GM12874 (cell line): Measurements from ENCODE around the gene LINC00305.
A peak's percentile ranks its signal among the peaks of the same experiment; 100 is the strongest.

ENCODE experiments used
- CTCF ChIP-seq: IDR thresholded peaks from 2 replicates; pipeline ENCODE4 v1.5.1; 2011; ENCODE audit warnings: low read depth, mild to moderate bottlenecking, control low read depth, low read length, moderate library complexity; ENCODE audit not compliant: insufficient read depth

Gene LINC00305

GRCh38 chr18:64037812-64038414, 111.0 kb downstream of the LINC00305 start:
- TF ChIP-seq CTCF, result peak; percentile 26; the same call in 1 of the 2 replicates

GRCh38 chr18:64032312-64032711, 116.6 kb downstream of the LINC00305 start:
- no peak for TF ChIP-seq CTCF

GRCh38 chr18:64031411-64031810, 117.5 kb downstream of the LINC00305 start:
- TF ChIP-seq CTCF, result no peak
